Muscle layer of duodenum (tissue), 2 donors: Measurements from ENCODE around the gene FAM25A.
"Not testable (repeated sequence)": the region's sequence is repeated elsewhere in the genome, so short reads cannot be mapped to it uniquely, and the experiment has no call there.

Experiments used
- H3K27ac ChIP-seq: one replicate; pipeline ENCODE4 v1.7.0; 2013; ENCODE audit warnings: mild to moderate bottlenecking, low read length
- H3K27me3 ChIP-seq: one replicate; pipeline ENCODE4 v1.7.0; 2013; ENCODE audit warnings: low read depth, mild to moderate bottlenecking, control low read depth, low read length
- H3K36me3 ChIP-seq, 2 donors: one replicate each; pipeline ENCODE4 v1.7.0; 2013; ENCODE audit warnings: low read length in 2 of 2, control low read depth in 1 of 2, mild to moderate bottlenecking in 1 of 2; ENCODE audit not compliant: insufficient read depth in 2 of 2, control insufficient read depth in 1 of 2
- H3K4me1 ChIP-seq, 2 donors: one replicate each; pipeline ENCODE4 v1.7.0; 2013; ENCODE audit warnings: low read length in 2 of 2, mild to moderate bottlenecking in 2 of 2, control low read depth in 1 of 2, moderate library complexity in 1 of 2; ENCODE audit not compliant: insufficient read depth in 2 of 2, control insufficient read depth in 1 of 2
- H3K4me3 ChIP-seq, 2 donors: one replicate each; pipeline ENCODE4 v1.7.0; 2013; ENCODE audit warnings: low read length in 2 of 2, low read depth in 1 of 2, mild to moderate bottlenecking in 1 of 2
- H3K9me3 ChIP-seq, 2 donors: one replicate each; pipeline ENCODE4 v1.7.0; 2013; ENCODE audit warnings: low read length in 2 of 2, control low read depth in 1 of 2, mild to moderate bottlenecking in 1 of 2; ENCODE audit not compliant: control insufficient read depth in 1 of 2
- donor health status: healthy.

Gene FAM25A

DNA sequence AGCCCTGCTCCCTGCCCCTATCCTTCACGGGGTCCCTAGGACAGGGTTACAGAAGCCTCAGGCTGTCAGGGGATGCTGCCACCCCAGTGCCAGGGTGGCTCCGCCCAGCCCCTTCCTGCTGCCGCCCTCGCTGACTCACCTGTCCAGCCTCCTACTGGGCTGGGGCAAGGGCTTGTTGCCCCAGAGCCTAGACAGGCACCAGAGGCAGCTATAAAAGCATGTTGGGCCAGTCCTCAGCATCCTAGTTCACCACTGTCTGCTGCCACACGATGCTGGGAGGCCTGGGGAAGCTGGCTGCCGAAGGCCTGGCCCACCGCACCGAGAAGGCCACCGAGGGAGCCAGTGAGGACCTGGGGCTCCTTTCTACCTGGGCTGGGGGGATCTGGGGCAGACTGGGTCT is at the start of gene FAM25A:
Gene FAM25A, plus strand, starts transcription at position 239 of the 400 bp plus-strand sequence. Its CDS starts 31 bp downstream, at position 270.
- H3K4me1 ChIP-seq, H3K27ac ChIP-seq, H3K27me3 ChIP-seq, H3K4me3 ChIP-seq, H3K9me3 ChIP-seq, H3K36me3 ChIP-seq: not testable (repeated sequence)

DNA sequence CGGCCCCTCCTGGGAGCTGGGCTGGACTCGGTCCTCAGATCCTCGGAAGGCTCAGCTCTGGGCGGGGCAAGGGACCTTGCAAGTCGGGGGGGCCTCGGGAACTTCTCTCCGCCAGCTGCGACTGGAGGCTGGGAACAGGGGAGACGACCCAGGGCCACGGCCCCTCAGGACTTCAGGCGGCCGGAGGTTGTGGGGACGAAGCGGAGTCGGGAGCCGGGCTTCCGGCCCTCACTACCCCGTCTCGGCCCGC is 49.2 kb upstream of the FAM25A start:
- peak overlapping the region; percentile 60 to 76 for H3K4me3 ChIP-seq
- peaks cover 0 to 6% of the 10 kb centered on the region in 2 donors for H3K36me3 ChIP-seq
- no peaks in the 10 kb centered on the region for H3K27me3 ChIP-seq
- peaks cover 13 to 52% of the 10 kb centered on the region in 2 donors for H3K4me1 ChIP-seq
- H3K27ac ChIP-seq: peak overlapping the region; percentile 87
- H3K9me3 ChIP-seq: no peaks in the 10 kb centered on the region

DNA sequence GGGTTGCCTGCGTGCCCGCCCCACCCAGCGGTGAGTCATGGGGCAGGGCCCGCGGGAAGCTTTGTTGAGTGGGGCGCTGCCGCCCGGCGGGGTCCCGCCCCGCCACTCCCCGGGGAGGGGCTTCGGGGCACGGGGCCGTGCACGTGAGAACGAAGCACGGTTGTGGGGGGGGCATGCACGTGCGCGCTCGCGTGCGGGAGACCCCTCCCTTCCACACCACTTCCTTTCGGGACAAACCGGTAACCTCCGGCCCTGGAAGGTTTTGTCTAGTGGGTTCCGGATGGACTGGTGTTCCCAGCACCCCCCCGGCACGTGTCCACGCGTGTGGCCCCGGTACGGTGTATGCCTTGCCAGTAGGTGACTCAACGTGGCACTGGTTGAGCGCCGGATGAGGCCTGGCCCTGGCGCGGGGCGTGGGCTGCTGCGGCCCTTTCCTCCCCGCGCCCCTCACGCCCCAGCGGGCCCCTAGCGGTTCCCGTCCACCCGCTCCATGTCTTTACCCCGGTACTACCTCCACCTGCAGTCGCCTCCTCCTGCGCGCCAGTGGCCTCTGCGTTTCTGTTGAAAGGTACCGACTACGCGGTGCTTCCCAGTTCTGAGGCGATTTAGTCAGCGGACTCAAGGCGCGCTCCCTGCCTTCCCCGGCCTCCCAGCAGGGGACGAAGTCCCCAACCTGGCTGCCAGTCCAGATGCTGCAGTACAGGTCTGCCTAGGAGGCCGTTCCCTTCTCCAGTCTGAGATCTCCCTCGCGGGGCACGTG is 48.7 kb upstream of the FAM25A start:
- H3K9me3 ChIP-seq: no peaks in the 10 kb centered on the region
- H3K27me3 ChIP-seq: no peaks in the 10 kb centered on the region
- H3K4me1 ChIP-seq: peaks cover 10 to 47% of the 10 kb centered on the region in 2 donors
- H3K36me3 ChIP-seq: peaks cover 0 to 6% of the 10 kb centered on the region in 2 donors
- H3K27ac ChIP-seq: peak overlapping the region; percentile 87
- H3K4me3 ChIP-seq: peak overlapping the region; percentile 60 to 76

DNA sequence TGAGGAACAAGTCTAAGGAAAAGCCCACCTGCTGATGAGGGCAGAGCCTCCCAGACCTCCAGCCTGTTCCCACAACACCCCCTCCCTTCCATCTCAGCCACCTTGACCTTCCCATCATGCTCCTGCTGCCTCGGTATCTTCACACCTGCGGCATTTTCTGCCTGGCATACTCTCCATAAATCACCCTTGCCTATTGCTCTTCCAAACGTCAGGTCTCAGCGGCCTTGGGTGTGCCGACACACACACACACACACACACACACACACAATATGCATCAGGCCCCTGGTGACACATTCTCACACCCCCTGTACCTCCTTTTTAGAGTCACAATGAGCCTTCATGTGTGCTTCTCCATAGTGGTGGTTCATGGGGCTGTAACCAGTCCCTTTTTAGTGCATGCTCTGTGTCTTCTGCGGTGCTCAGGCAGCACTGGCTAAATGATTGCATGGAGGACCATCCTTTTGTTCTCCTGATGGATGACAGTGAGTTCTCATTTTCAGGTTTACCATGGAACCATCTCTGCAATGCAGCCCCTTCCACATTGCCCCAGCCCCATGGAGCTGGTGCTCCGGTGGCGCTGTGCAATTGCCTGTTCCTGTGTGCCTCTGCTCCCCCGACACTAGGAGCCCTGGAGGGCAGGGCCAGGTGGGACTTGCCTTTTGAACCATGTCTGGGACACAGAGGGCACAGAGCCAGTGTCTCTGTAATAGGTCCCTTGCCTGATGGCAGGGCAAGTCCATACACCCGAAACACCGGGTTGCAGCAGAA is 47.3 kb upstream of the FAM25A start:
- Histone ChIP-seq H3K27ac (no peak overlapping the region), H3K27me3 (no peaks in the 10 kb centered on the region), H3K4me3 (no peak overlapping the region), H3K4me1 (peaks cover 8 to 33% of the 10 kb centered on the region in 2 donors), H3K36me3 (peaks cover 0 to 6% of the 10 kb centered on the region in 2 donors), H3K9me3 (no peaks in the 10 kb centered on the region)

DNA sequence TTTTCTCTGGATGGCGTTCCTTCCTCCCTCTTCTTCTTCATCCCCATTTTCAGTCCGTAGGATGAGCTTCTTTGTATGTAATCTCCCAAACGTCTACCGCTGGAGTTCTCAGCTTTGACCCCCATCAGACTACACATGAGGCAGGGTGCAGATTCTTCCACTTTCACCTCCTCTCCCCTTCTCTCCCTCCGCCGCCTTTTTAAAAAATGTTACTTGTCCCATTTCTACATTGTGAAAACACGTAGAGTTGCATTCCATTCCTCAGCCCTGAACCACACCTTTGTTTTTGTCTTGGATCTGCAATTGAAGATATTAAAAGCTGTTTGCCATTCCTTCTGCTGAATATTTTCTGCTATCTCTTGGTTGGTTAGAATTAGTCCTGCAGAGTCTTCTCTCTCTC is 45.6 kb upstream of the FAM25A start:
- Histone ChIP-seq H3K27ac (no peak overlapping the region), H3K9me3 (no peaks in the 10 kb centered on the region), H3K4me3 (no peak overlapping the region), H3K27me3 (no peaks in the 10 kb centered on the region), H3K4me1 (peaks cover 5 to 21% of the 10 kb centered on the region in 2 donors), H3K36me3 (peaks cover 0 to 6% of the 10 kb centered on the region in 2 donors)

DNA sequence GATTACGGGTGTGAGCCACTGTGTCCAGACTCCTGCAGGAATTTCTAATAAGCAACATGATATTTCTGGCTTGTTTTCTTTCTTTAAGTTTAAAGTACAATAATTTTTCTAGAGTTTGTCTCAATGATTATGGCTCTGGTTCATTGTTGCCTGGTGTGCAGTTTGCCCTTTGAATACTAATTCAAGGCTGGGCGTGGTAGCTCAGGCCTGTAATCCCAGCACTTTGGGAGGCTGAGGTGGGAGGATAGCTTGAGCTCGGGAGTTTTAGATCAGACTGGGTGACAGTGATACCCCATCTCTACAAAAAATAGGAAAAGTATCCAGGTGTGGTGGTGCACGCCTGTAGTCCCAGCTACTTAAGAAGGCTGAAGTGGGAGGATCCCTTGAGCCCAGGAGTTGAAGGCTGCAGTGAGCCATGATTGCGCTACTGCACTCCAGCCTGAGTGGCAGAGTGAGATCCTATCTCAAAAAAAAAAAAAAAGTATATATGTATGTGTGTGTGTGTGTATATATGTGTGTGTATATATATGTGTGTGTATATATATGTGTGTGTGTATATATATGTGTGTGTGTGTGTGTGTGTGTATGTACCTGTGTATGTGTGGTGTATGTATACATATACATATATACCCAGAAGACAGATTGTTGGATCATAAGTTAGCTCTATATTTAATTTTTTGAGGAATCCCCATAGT is 43.6 kb upstream of the FAM25A start:
- Histone ChIP-seq H3K27ac (no peak overlapping the region), H3K27me3 (no peaks in the 10 kb centered on the region), H3K4me3 (no peak overlapping the region), H3K9me3 (no peaks in the 10 kb centered on the region), H3K36me3 (no peaks in the 10 kb centered on the region), H3K4me1 (peaks cover 6 to 20% of the 10 kb centered on the region in 2 donors)

DNA sequence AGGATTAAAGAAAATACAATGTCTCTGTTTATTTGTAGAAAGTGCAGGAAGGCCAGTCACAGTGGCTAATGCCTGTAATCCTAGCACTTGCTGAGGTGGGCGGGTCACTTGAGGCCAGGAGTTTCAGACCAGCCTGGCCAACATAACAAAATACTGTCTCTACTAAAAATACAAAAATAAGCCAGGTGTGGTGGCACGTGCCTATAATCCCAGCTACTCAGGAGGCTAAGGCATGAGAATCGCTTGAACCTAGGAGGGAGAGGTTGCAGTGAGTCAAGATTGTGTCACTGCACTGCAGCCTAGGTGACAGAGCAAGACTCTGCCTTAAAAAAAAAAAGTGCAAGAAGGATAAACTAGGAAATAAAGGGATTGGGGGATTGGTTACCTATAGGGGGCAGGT is 41.6 kb upstream of the FAM25A start:
- H3K27ac ChIP-seq, H3K9me3 ChIP-seq, H3K36me3 ChIP-seq, H3K27me3 ChIP-seq, H3K4me3 ChIP-seq: not testable (repeated sequence)
- peaks cover 6 to 14% of the 10 kb centered on the region in 2 donors for H3K4me1 ChIP-seq

DNA sequence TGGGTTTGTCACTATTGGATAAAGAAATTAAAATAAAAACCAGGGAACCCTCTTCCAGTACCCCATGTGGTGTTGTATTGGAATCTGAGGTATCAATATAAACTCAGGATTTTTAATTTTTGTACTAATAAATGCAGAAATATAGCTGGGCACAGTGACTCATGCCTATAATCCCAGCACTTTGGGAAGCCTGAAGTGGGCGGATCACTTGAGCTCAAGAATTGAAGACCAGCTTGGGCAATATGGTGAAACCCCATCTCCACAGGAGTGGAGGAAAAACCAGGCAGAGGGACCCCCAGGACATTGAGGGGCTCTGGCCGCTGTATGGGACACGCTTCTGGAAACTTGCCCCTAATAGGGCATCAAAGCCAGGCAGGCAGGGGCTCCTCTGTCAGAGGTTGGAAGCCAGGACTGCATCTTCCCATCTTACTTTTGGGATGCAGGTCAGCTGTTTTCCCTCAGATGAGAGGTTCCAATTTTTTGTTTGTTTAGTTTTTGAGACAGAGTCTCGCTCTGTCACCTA is 40.7 kb upstream of the FAM25A start:
- Histone ChIP-seq H3K9me3 (no peaks in the 10 kb centered on the region), H3K27me3 (no peaks in the 10 kb centered on the region), H3K4me3 (no peak overlapping the region), H3K27ac (no peak overlapping the region), H3K36me3 (no peaks in the 10 kb centered on the region), H3K4me1 (peaks cover 6 to 14% of the 10 kb centered on the region in 2 donors)

DNA sequence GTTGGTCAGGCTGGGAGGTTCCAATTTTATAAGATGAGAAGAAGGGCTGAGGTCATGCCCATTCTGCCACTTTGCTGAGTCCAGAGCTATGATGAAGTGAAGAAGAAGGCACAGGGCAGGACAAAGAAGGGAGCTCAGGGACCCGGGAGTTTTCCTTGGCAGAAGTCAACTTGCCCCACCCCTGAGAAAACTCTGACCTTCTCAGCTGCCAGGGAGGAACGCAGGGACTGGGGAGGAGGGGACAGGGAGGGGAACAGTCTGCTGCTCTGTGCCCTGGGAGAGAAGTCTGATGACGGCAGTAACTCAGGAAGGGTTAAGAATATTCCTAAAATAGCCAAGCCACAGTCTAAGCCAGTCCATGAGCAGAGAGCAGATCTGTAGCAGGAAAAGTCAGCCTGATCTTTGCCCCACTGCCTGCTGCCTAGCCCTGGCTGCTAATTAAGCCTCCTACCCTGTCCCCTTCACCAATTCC is 40.1 kb upstream of the FAM25A start:
- peak overlapping the region in 1 of 2 donors; percentile 1 for H3K4me3 ChIP-seq
- H3K27me3 ChIP-seq: no peaks in the 10 kb centered on the region
- H3K4me1 ChIP-seq: peaks cover 6 to 14% of the 10 kb centered on the region in 2 donors
- H3K36me3 ChIP-seq: no peaks in the 10 kb centered on the region
- H3K27ac ChIP-seq: no peak overlapping the region
- no peaks in the 10 kb centered on the region for H3K9me3 ChIP-seq

DNA sequence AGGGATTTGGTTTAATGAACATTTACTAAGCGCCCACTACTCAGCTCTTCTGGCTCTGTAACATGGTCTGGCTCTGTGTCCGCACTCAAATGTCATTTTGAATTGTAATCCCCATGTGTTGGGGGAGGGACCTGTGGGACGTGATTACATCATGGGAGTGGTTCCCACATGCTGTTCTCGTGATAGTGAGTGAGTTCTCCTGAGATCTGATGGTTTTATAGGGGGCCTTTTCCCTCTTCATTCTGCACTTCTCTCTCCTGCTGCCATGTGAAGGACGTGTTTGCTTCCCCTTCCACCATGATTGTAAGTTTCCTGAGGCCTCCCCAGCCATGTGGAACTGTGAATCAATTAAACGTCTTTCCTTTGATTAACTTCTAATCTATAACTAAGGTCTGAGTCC is 39.1 kb upstream of the FAM25A start:
- H3K4me1 ChIP-seq: peaks cover 6 to 14% of the 10 kb centered on the region in 2 donors
- not testable (repeated sequence) for H3K4me3 ChIP-seq, H3K9me3 ChIP-seq, H3K27me3 ChIP-seq, H3K27ac ChIP-seq, H3K36me3 ChIP-seq

DNA sequence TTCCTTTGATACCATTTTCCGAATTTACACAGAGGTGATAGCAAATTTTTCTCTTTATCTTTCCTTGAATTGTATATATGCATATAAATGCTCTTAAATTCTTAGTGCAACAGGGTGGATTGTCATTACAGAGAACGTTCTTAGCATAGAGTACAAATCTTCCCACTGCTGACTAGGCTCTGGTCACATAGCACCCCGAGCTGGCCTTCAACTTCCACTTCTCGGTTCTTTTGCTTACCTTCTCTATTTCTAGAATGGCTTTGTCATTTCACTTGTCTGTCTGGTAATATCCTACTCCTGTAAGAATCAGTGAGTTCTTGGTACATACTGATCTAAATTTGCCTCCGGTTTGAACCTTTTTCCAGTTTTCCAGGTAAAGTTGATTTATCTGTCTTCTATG is 38.4 kb upstream of the FAM25A start:
- H3K9me3 ChIP-seq: no peaks in the 10 kb centered on the region
- H3K4me3 ChIP-seq: no peak overlapping the region
- peaks cover 6 to 14% of the 10 kb centered on the region in 2 donors for H3K4me1 ChIP-seq
- H3K27me3 ChIP-seq: no peaks in the 10 kb centered on the region
- no peak overlapping the region for H3K27ac ChIP-seq
- no peaks in the 10 kb centered on the region for H3K36me3 ChIP-seq
